ENCODE results near the gene CCNF. TPM values are rescaled to one million over a fixed set of nuclear protein-coding genes. Genes with fewer than 3 reads are reported as not detected.

CCNF gene
- total RNA-seq, 2 donors from 2014 or later = 50.8 to 58.9 TPM

DNA sequence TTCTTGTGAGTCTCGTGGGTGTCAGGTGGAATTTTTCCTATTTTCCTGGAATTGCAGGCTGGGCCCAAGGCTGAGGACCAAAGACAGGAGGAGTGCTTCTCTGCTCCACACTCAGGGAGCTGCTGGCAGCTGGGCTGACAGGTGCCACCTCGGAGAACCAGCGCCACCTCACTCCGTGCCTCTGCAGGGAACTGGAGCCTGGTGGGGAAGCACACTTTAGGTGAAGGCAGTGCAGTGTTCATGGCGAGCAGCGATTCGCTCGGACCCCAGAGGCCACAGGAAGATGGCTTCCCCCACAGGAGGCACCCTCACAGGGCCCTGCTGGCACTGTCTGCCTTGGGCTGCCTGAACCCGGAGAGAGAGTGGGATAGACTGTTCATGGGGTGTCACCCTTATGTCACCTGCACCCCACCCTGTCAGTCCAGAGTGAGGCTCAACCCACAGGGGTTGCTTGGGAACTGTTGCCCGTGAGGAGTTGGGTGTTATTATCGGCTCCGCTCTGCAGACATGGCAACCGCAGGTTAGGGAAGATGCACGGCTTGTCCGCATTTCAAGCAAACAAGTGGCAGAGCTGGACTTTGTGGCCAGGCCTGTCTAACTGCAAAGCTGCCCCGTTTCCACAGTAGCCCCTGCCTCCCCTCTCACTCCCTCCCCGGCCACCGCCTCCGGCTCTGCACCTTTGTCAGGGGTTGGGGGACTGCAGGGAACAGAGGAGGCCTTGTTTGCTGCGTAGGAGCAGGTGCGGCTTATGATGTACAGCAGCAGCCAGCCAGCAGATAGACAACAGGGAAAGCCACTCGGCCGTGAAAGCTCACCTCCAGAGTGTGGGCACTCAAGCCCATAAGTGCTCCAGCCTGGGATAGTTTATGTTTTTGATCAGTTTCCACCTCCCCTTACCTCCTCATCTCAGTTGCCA lies 61.2 kb downstream of the CCNF start:
- WGBS, 2 experiments (ENCODE audit: insufficient coverage in 1 of 2, insufficient read length in 1 of 2) = 96 to 98% methylated on average over 13 to 23 of the region's 23 CpGs
- H3K9ac ChIP-seq (ENCODE audit: extremely low read depth, low read length, poor library complexity, severe bottlenecking) = no peak overlapping the region
- no peaks in the 10 kb centered on the region for H3K27me3 ChIP-seq (ENCODE audit: control insufficient read depth, insufficient read depth, low read length, poor library complexity, severe bottlenecking)
- DNase-seq = no peak
- no peaks in the 10 kb centered on the region for H3K4me1 Mint-ChIP-seq
- H3K4me1 ChIP-seq (ENCODE audit: control insufficient read depth, insufficient read depth, low read length) = no peaks in the 10 kb centered on the region
- no peak overlapping the region for H3K4me3 Mint-ChIP-seq
- no peak overlapping the region for H3K4me3 ChIP-seq (ENCODE audit: low read length)
- no peaks in the 10 kb centered on the region for H3K36me3 Mint-ChIP-seq (ENCODE audit: low read depth)
- H3K27ac Mint-ChIP-seq = no peak overlapping the region
- no peak overlapping the region for H3K27ac ChIP-seq (ENCODE audit: low read depth, low read length)
- no peaks in the 10 kb centered on the region for H3K9me3 Mint-ChIP-seq
- H3K9me3 ChIP-seq (ENCODE audit: control insufficient read depth, low read length) = no peaks in the 10 kb centered on the region
- no peaks in the 10 kb centered on the region for H3K27me3 Mint-ChIP-seq (ENCODE audit: insufficient read depth)
- TF ChIP-seq, protein P1, sequence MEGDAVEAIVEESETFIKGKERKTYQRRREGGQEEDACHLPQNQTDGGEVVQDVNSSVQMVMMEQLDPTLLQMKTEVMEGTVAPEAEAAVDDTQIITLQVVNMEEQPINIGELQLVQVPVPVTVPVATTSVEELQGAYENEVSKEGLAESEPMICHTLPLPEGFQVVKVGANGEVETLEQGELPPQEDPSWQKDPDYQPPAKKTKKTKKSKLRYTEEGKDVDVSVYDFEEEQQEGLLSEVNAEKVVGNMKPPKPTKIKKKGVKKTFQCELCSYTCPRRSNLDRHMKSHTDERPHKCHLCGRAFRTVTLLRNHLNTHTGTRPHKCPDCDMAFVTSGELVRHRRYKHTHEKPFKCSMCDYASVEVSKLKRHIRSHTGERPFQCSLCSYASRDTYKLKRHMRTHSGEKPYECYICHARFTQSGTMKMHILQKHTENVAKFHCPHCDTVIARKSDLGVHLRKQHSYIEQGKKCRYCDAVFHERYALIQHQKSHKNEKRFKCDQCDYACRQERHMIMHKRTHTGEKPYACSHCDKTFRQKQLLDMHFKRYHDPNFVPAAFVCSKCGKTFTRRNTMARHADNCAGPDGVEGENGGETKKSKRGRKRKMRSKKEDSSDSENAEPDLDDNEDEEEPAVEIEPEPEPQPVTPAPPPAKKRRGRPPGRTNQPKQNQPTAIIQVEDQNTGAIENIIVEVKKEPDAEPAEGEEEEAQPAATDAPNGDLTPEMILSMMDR (conservative IDR thresholded peaks at IDR 0.05) = no peak
- no peaks in the 10 kb centered on the region for H3K36me3 ChIP-seq (ENCODE audit: control insufficient read depth, insufficient read depth, low read length)

DNA sequence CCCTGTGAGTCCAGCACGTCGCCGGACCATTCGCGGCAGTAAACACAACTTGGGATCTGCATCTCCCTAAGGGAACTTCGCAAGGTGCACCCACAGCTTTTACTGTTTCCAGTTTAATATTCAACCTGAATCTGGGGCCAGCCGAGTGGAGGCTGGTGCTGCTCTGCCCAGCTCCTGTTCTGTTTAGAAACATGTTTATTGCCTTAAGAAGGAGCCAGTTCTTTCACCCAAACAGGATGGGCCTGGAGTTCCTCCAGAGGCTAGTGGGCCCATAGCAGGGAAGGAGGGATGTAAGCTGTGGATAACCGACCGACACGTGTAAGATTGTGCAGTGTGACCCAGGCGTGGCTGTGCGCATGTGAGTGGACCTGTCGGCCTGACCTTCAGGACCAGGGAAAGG lies 63.0 kb downstream of the CCNF start:
- H3K36me3 Mint-ChIP-seq (ENCODE audit: low read depth) = peaks cover 2% of the 10 kb centered on the region
- H3K9me3 Mint-ChIP-seq = no peaks in the 10 kb centered on the region
- no peak overlapping the region for H3K4me3 Mint-ChIP-seq
- Histone ChIP-seq H3K9ac (ENCODE audit: extremely low read depth, low read length, poor library complexity, severe bottlenecking) (no peak overlapping the region), H3K27me3 (ENCODE audit: control insufficient read depth, insufficient read depth, low read length, poor library complexity, severe bottlenecking) (no peaks in the 10 kb centered on the region), H3K4me1 (ENCODE audit: control insufficient read depth, insufficient read depth, low read length) (no peaks in the 10 kb centered on the region), H3K4me3 (ENCODE audit: low read length) (no peak overlapping the region), H3K36me3 (ENCODE audit: control insufficient read depth, insufficient read depth, low read length) (no peaks in the 10 kb centered on the region), H3K9me3 (ENCODE audit: control insufficient read depth, low read length) (no peaks in the 10 kb centered on the region), H3K27ac (ENCODE audit: low read depth, low read length) (no peak overlapping the region)
- 93 to 97% methylated on average over 13 of the region's 13 CpGs for WGBS, 2 experiments (ENCODE audit: insufficient coverage in 1 of 2, insufficient read length in 1 of 2)
- no peak overlapping the region for H3K27ac Mint-ChIP-seq
- no peaks in the 10 kb centered on the region for H3K27me3 Mint-ChIP-seq (ENCODE audit: insufficient read depth)
- TF ChIP-seq, protein P1 (conservative IDR thresholded peaks at IDR 0.05) = no peak
- H3K4me1 Mint-ChIP-seq = no peaks in the 10 kb centered on the region
- no peak for DNase-seq

DNA sequence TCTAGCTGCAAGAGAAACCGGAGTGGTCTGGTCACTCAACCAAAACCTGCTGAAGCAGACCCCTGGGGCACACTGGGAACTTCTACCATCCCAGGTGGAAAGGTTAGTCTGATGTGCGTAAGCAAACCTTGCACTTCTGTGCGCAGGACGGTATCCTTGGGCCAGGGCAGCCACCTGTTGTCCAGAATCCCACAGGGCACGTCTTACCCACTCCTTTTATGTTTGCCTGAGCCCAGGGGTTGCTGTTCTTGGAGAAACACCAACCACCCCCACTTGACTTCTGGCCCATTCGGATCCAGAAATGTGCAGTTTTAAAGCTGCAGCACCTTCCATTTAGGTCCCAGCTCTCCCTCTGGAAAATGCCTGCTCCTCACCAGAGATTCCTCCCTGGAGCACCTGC lies 64.4 kb downstream of the CCNF start:
- Mint-ChIP-seq H3K27ac (no peak overlapping the region), H3K4me1 (no peaks in the 10 kb centered on the region), H3K27me3 (ENCODE audit: insufficient read depth) (no peaks in the 10 kb centered on the region), H3K9me3 (no peaks in the 10 kb centered on the region), H3K36me3 (ENCODE audit: low read depth) (peaks cover 7% of the 10 kb centered on the region), H3K4me3 (no peak overlapping the region)
- H3K4me1 ChIP-seq (ENCODE audit: control insufficient read depth, insufficient read depth, low read length) = no peaks in the 10 kb centered on the region
- DNase-seq = no peak
- no peaks in the 10 kb centered on the region for H3K36me3 ChIP-seq (ENCODE audit: control insufficient read depth, insufficient read depth, low read length)
- H3K27ac ChIP-seq (ENCODE audit: low read depth, low read length) = no peak overlapping the region
- WGBS, 2 experiments (ENCODE audit: insufficient coverage in 1 of 2, insufficient read length in 1 of 2) = 93 to 97% methylated on average over 5 to 6 of the region's 6 CpGs
- no peak overlapping the region for H3K9ac ChIP-seq (ENCODE audit: extremely low read depth, low read length, poor library complexity, severe bottlenecking)
- TF ChIP-seq, protein P1 (conservative IDR thresholded peaks at IDR 0.05) = no peak
- no peaks in the 10 kb centered on the region for H3K27me3 ChIP-seq (ENCODE audit: control insufficient read depth, insufficient read depth, low read length, poor library complexity, severe bottlenecking)
- H3K4me3 ChIP-seq (ENCODE audit: low read length) = no peak overlapping the region
- no peaks in the 10 kb centered on the region for H3K9me3 ChIP-seq (ENCODE audit: control insufficient read depth, low read length)

Measured in endodermal cell (in vitro differentiated cells).